Measurements from ENCODE around the gene HOXC6.
"Not testable (repeated sequence)": the region's sequence is repeated elsewhere in the genome, so short reads cannot be mapped to it uniquely, and the experiment has no call there.

Gene HOXC6

GRCh38 chr12:54041097-54041690 is 13.0 kb downstream of the HOXC6 start:
- TF ChIP-seq CTCF (IDR thresholded peaks at IDR 0.05; ENCODE audit: low read depth, low read length, missing control alignments): no peak
- no peak for DNase-seq (ENCODE audit: extremely low read depth, low read depth)
- H3K4me3 ChIP-seq (replicated peaks; ENCODE audit: low read depth, low read length): no peak overlapping the region

- H3K4me3 ChIP-seq (replicated peaks; ENCODE audit: low read depth, low read length): not testable (repeated sequence)
Measured at GRCh38 chr12:54042033-54042432, 13.8 kb downstream of the HOXC6 start.

GRCh38 chr12:54042970-54043853 is 15.0 kb downstream of the HOXC6 start:
- no peak for DNase-seq (ENCODE audit: extremely low read depth, low read depth)
- TF ChIP-seq CTCF (IDR thresholded peaks at IDR 0.05; ENCODE audit: low read depth, low read length, missing control alignments): no peak
- H3K4me3 ChIP-seq (replicated peaks; ENCODE audit: low read depth, low read length): no peak overlapping the region

More at GRCh38 chr12:54042033-54042432, 13.8 kb downstream of the HOXC6 start:
- DNase-seq (ENCODE audit: extremely low read depth, low read depth): not testable (repeated sequence)

GRCh38 chr12:54044425-54045103 is 16.3 kb downstream of the HOXC6 start:
- TF ChIP-seq CTCF (IDR thresholded peaks at IDR 0.05; ENCODE audit: low read depth, low read length, missing control alignments): no peak
- H3K4me3 ChIP-seq (replicated peaks; ENCODE audit: low read depth, low read length): no peak overlapping the region
- DNase-seq (ENCODE audit: extremely low read depth, low read depth): no peak

- no peak for TF ChIP-seq CTCF (IDR thresholded peaks at IDR 0.05; ENCODE audit: low read depth, low read length, missing control alignments)
- no peak overlapping the region for H3K4me3 ChIP-seq (replicated peaks; ENCODE audit: low read depth, low read length)
- no peak for DNase-seq (ENCODE audit: extremely low read depth, low read depth)
Measured at GRCh38 chr12:54045401-54045800, 17.2 kb downstream of the HOXC6 start.

- no peak overlapping the region for H3K4me3 ChIP-seq (replicated peaks; ENCODE audit: low read depth, low read length)
- no peak for TF ChIP-seq CTCF (IDR thresholded peaks at IDR 0.05; ENCODE audit: low read depth, low read length, missing control alignments)
- DNase-seq (ENCODE audit: extremely low read depth, low read depth): no peak
Measured at GRCh38 chr12:54045868-54046521, 17.8 kb downstream of the HOXC6 start.

GRCh38 chr12:54046809-54047159 is 18.5 kb downstream of the HOXC6 start:
- H3K4me3 ChIP-seq (replicated peaks; ENCODE audit: low read depth, low read length): no peak overlapping the region
- TF ChIP-seq CTCF (IDR thresholded peaks at IDR 0.05; ENCODE audit: low read depth, low read length, missing control alignments): no peak

More at GRCh38 chr12:54046809-54047159, 18.5 kb downstream of the HOXC6 start:
- DNase-seq (ENCODE audit: extremely low read depth, low read depth): no peak
